Activated CD4-positive, alpha-beta memory T cell treated with anti-CD3 and anti-CD28 coated beads, Interleukin-2, amount 10 ng/mL, durations not matched to agents 7 days and 5 days (primary cell): Measurements from ENCODE around the gene PTH2. TPM values are rescaled to one million over a fixed set of nuclear protein-coding genes. Genes with fewer than 3 reads are reported as not detected.
"Not testable (repeated sequence)": the region's sequence is repeated elsewhere in the genome, so short reads cannot be mapped to it uniquely, and the experiment has no call there.

ENCODE experiments used
- CTCF ChIA-PET: fragments of 350-600 bp; sonication (Branson Sonifier 250); formaldehyde crosslinking; loops from one replicate; lab custom pipeline; 2021; ENCODE audit warnings: antibody characterized with exemption, inconsistent platforms; lab: Charles Lee
- POLR2A ChIA-PET: fragments of 350-600 bp; sonication (Branson Sonifier 250); formaldehyde crosslinking; loops from one replicate; lab custom pipeline; 2021; ENCODE audit warnings: antibody characterized with exemption; lab: Charles Lee
- DNase-seq: peaks from one replicate; pipeline ENCODE4 v3.0.0-alpha.2; 2020
- H3K27ac Mint-ChIP-seq: one replicate; pipeline ENCODE4 v1.8.0; 2021; ENCODE audit warnings: mild to moderate bottlenecking, mixed read lengths
- H3K27me3 Mint-ChIP-seq: one replicate; pipeline ENCODE4 v1.8.0; 2021; ENCODE audit warnings: mixed read lengths
- H3K36me3 Mint-ChIP-seq: one replicate; pipeline ENCODE4 v1.8.0; 2021; ENCODE audit warnings: low read depth, mixed read lengths
- H3K4me1 Mint-ChIP-seq: one replicate; pipeline ENCODE4 v1.8.0; 2021; ENCODE audit warnings: mixed read lengths
- H3K4me3 Mint-ChIP-seq: one replicate; pipeline ENCODE4 v1.8.0; 2021; ENCODE audit warnings: mild to moderate bottlenecking, mixed read lengths
- H3K9me3 Mint-ChIP-seq: one replicate; pipeline ENCODE4 v1.8.0; 2021; ENCODE audit warnings: mixed read lengths
- total RNA-seq, 2 experiments: library from RNA; stranded (reverse); gene quantifications; one replicate each; pipeline ENCODE4 v1.2.3, GENCODE V29; 2021

Gene PTH2
- total RNA-seq, 2 experiments from 2014 or later = not detected

- DNase-seq = peak; percentile 34
- Mint-ChIP-seq H3K36me3 (peaks cover 60% of the 10 kb centered on the region), H3K9me3 (no peaks in the 10 kb centered on the region), H3K27me3 (no peaks in the 10 kb centered on the region), H3K27ac (no peak overlapping the region), H3K4me1 (peaks cover 73% of the 10 kb centered on the region), H3K4me3 (no peak overlapping the region)
- ChIA-PET CTCF (interaction anchor here (1.1 to 1.3 kb wide), 2 partner anchors 29 to 56 kb away, joined by 3 read pairs; no protein-coding TSS in a partner anchor), POLR2A (interaction anchor here (1.4 kb wide), 1 partner anchor 22 kb away, joined by 7 read pairs; no protein-coding TSS in a partner anchor)
Measured at GRCh38 chr19:49447485-49448431, 24.5 kb upstream of the PTH2 start.

- no peak for DNase-seq
- H3K27me3 Mint-ChIP-seq = peaks cover 13% of the 10 kb centered on the region
- H3K36me3 Mint-ChIP-seq = peaks cover 53% of the 10 kb centered on the region
- CTCF ChIA-PET = interaction anchor here (0.7 to 2.5 kb wide), 7 partner anchors 24 to 243 kb away, joined by 3 to 17 read pairs (median 10); partner anchors contain the start of genes ADM5 and FLT3LG
- POLR2A ChIA-PET = interaction anchor here (1.2 to 1.5 kb wide), 2 partner anchors 27 to 52 kb away, joined by 3 to 5 read pairs; no protein-coding TSS in a partner anchor
- H3K27ac Mint-ChIP-seq = no peak overlapping the region
- no peak overlapping the region for H3K4me3 Mint-ChIP-seq
- peaks cover 76% of the 10 kb centered on the region for H3K4me1 Mint-ChIP-seq
- H3K9me3 Mint-ChIP-seq = no peaks in the 10 kb centered on the region
Measured at GRCh38 chr19:49445997-49446396, 22.8 kb upstream of the PTH2 start.

- peak overlapping the region; percentile 83 for H3K27ac Mint-ChIP-seq
- DNase-seq, H3K9me3 Mint-ChIP-seq: not testable (repeated sequence)
- ChIA-PET CTCF (interaction anchor here (0.6 to 2.5 kb wide), 10 partner anchors 26 to 1766 kb away, joined by 3 to 17 read pairs (median 4); partner anchors contain the start of gene FLT3LG), POLR2A (interaction anchor here (1.5 to 3.4 kb wide), 4 partner anchors 8 to 53 kb away, joined by 3 to 19 read pairs (median 10); partner anchors contain the start of genes ALDH16A1 and PIH1D1)
- H3K36me3 Mint-ChIP-seq = peaks cover 38% of the 10 kb centered on the region
- H3K4me1 Mint-ChIP-seq = peaks cover 67% of the 10 kb centered on the region
- H3K4me3 Mint-ChIP-seq = peak overlapping the region; percentile 80
- peaks cover 31% of the 10 kb centered on the region for H3K27me3 Mint-ChIP-seq
Measured at GRCh38 chr19:49444100-49444700, 21.0 kb upstream of the PTH2 start.

GRCh38 chr19:49443366-49444099, 20.3 kb upstream of the PTH2 start:
- DNase-seq = peak; percentile 95
- H3K27me3 Mint-ChIP-seq = peaks cover 38% of the 10 kb centered on the region
- CTCF ChIA-PET = interaction anchor here (0.6 to 2.5 kb wide), 17 partner anchors 8 to 1767 kb away, joined by 3 to 17 read pairs (median 5); partner anchors contain the start of genes PIH1D1 and RUVBL2
- peaks cover 62% of the 10 kb centered on the region for H3K4me1 Mint-ChIP-seq
- peak overlapping the region; percentile 80 for H3K4me3 Mint-ChIP-seq
- no peaks in the 10 kb centered on the region for H3K9me3 Mint-ChIP-seq
- POLR2A ChIA-PET = interaction anchor here (1.0 to 3.4 kb wide), 4 partner anchors 9 to 52 kb away, joined by 3 to 19 read pairs (median 10); partner anchors contain the start of genes ALDH16A1 and PIH1D1
- H3K27ac Mint-ChIP-seq = peak overlapping the region; percentile 83
- H3K36me3 Mint-ChIP-seq = peaks cover 31% of the 10 kb centered on the region

DNA sequence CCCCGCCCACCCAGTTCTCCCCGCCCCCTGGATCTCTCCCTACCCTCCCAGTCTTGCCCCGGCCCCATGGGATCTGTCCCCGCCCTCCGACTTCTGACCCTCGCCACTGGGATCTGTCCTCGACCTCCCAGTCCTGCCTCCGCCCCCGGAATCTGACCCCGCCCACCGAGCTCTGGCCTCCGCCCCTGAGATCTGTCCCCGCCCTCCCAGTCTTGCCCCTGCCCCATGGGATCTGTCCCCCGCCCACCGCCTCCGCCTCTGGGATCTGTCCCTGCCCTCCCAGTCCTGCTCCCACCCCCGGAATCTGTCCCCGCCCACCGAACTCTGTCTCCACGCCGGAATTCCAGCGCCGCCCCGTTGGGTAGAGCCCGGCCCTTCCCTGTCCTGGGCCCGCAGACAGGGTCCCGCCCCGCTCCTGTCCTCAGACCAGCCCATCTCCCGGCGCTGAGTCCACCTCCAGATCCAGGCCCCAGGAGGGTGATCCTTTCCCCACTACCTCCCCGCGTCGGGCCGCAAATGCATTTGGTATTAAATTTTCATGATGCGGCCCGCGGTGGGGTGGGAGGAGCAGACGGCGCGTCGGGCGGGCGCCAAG, 19.6 kb upstream of the PTH2 start:
- POLR2A ChIA-PET = interaction anchor here (1.0 to 3.4 kb wide), 3 partner anchors 9 to 50 kb away, joined by 3 to 19 read pairs (median 16); partner anchors contain the start of genes ALDH16A1 and PIH1D1
- peak overlapping the region; percentile 83 for H3K27ac Mint-ChIP-seq
- H3K4me3 Mint-ChIP-seq = peak overlapping the region; percentile 80
- H3K27me3 Mint-ChIP-seq = peaks cover 44% of the 10 kb centered on the region
- peaks cover 56% of the 10 kb centered on the region for H3K4me1 Mint-ChIP-seq
- DNase-seq = peak; percentile 77
- H3K9me3 Mint-ChIP-seq = no peaks in the 10 kb centered on the region
- H3K36me3 Mint-ChIP-seq = peaks cover 24% of the 10 kb centered on the region
- CTCF ChIA-PET = interaction anchor here (0.6 to 2.2 kb wide), 12 partner anchors 9 to 449 kb away, joined by 3 to 11 read pairs (median 4); partner anchors contain the start of genes PIH1D1 and RUVBL2

GRCh38 chr19:49442354-49442753, 19.1 kb upstream of the PTH2 start:
- CTCF ChIA-PET = interaction anchor here (0.8 to 2.2 kb wide), 12 partner anchors 9 to 449 kb away, joined by 3 to 11 read pairs (median 4); partner anchors contain the start of genes KASH5, PIH1D1 and RUVBL2
- Mint-ChIP-seq H3K9me3 (no peaks in the 10 kb centered on the region), H3K4me1 (peaks cover 51% of the 10 kb centered on the region), H3K4me3 (peak overlapping the region; percentile 80), H3K27me3 (peaks cover 50% of the 10 kb centered on the region), H3K36me3 (peaks cover 19% of the 10 kb centered on the region), H3K27ac (no peak overlapping the region)
- DNase-seq = peak; percentile 43
- POLR2A ChIA-PET = interaction anchor here (2.9 to 3.4 kb wide), 2 partner anchors 10 to 27 kb away, joined by 16 to 19 read pairs; partner anchors contain the start of genes ALDH16A1 and PIH1D1

- Mint-ChIP-seq H3K27ac (no peak overlapping the region), H3K4me1 (peaks cover 47% of the 10 kb centered on the region), H3K36me3 (peaks cover 16% of the 10 kb centered on the region), H3K4me3 (peak overlapping the region; percentile 80), H3K27me3 (peaks cover 53% of the 10 kb centered on the region), H3K9me3 (no peaks in the 10 kb centered on the region)
- CTCF ChIA-PET = interaction anchor here (0.8 to 2.2 kb wide), 7 partner anchors 10 to 54 kb away, joined by 3 to 11 read pairs (median 5); partner anchors contain the start of genes KASH5 and PIH1D1
- DNase-seq = no peak
- POLR2A ChIA-PET = interaction anchor here (2.9 to 3.4 kb wide), 2 partner anchors 10 to 28 kb away, joined by 16 to 19 read pairs; partner anchors contain the start of genes ALDH16A1 and PIH1D1
Measured at GRCh38 chr19:49441960-49442350, 18.7 kb upstream of the PTH2 start.

GRCh38 chr19:49441210-49441959, 18.1 kb upstream of the PTH2 start, which contains the start of gene SLC17A7:
SLC17A7 (minus strand) TSS chr19:49441527; CDS start chr19:49441379, 148 bp downstream.
- no peak within 1 kb of the TSS for H3K27ac Mint-ChIP-seq
- H3K36me3 Mint-ChIP-seq = peaks cover 11% of the 10 kb centered on the region
- H3K27me3 Mint-ChIP-seq = peaks cover 59% of the 10 kb centered on the region
- CTCF ChIA-PET = interaction anchor here (0.8 to 2.2 kb wide), 5 partner anchors 10 to 53 kb away, joined by 3 to 11 read pairs (median 4); partner anchors contain the start of genes KASH5 and PIH1D1
- DNase-seq = peak; percentile 66
- POLR2A ChIA-PET = interaction anchor here (1.0 to 3.4 kb wide), 2 partner anchors 11 to 19 kb away, joined by 4 to 16 read pairs; partner anchors contain the start of genes ALDH16A1 and PIH1D1
- peak within 1 kb of the TSS; percentile 80 for H3K4me3 Mint-ChIP-seq
- no peaks in the 10 kb centered on the region for H3K9me3 Mint-ChIP-seq
- H3K4me1 Mint-ChIP-seq = peaks cover 44% of the 10 kb centered on the region

DNA sequence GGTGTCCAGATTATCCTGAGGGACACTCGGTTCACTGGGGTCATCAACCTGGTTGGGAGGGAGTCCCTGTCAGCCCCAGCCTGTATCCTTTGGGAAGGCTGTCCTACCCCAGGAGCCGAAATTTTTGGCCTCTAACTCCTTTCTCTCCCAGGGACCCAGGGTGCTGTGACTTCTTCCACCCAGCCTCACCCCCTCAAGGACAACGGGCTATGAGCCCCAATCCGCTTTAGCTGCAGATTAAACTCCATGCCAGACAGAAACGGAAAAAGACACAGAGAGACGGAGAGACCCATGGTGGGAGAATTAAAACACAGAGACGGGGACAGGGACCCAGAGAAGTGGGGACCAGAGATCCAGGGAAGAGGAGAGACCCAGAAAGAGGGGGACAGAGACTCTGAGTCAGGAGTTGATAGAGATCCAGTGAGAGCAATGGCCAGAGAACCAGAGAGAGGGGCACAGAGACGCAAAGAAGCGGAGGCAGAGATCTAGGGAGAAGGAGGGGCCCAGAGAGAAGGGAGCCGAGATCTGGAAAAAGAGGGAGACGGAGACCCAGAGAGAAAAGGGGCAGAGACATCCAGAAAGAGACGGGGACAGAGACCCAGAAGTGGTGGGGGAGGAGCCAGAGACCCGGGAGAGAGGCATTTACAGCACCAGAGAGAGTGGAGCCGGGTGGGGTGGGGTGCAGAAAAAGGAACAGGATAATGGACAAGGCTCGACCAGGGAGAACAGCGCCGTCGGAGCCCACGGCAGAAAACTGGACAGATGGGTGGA, 17.4 kb upstream of the PTH2 start:
- H3K4me1 Mint-ChIP-seq = peaks cover 45% of the 10 kb centered on the region
- CTCF ChIA-PET = interaction anchor here (1.0 to 1.2 kb wide), 2 partner anchors 33 to 49 kb away, joined by 4 to 5 read pairs; partner anchors contain the start of gene FLT3LG

GRCh38 chr19:49439836-49440235, 16.6 kb upstream of the PTH2 start:
- no peak overlapping the region for H3K27ac Mint-ChIP-seq
- ChIA-PET CTCF (interaction anchor here (1.0 to 1.2 kb wide), 2 partner anchors 34 to 48 kb away, joined by 4 to 5 read pairs; partner anchors contain the start of gene FLT3LG), POLR2A (interaction anchor here (0.9 to 1.3 kb wide), 2 partner anchors 9 to 48 kb away, joined by 3 read pairs; no protein-coding TSS in a partner anchor)
- peaks cover 40% of the 10 kb centered on the region for H3K4me1 Mint-ChIP-seq
- no peaks in the 10 kb centered on the region for H3K36me3 Mint-ChIP-seq
- DNase-seq = no peak
- peaks cover 75% of the 10 kb centered on the region for H3K27me3 Mint-ChIP-seq
- no peaks in the 10 kb centered on the region for H3K9me3 Mint-ChIP-seq
- H3K4me3 Mint-ChIP-seq = no peak overlapping the region

More for the DNA sequence above, 17.4 kb upstream of the PTH2 start:
- peak overlapping the region; percentile 33 for H3K4me3 Mint-ChIP-seq
- peaks cover 67% of the 10 kb centered on the region for H3K27me3 Mint-ChIP-seq
- peaks cover 5% of the 10 kb centered on the region for H3K36me3 Mint-ChIP-seq
- POLR2A ChIA-PET = interaction anchor here (0.9 to 1.3 kb wide), 3 partner anchors 10 to 49 kb away, joined by 3 to 4 read pairs (median 3); no protein-coding TSS in a partner anchor
- no peak for DNase-seq
- H3K27ac Mint-ChIP-seq = no peak overlapping the region
- H3K9me3 Mint-ChIP-seq = no peaks in the 10 kb centered on the region
